Measurements from ENCODE around the gene ZBTB25. TPM values are rescaled to one million over a fixed set of nuclear protein-coding genes. Genes with fewer than 3 reads are reported as not detected.
A peak's percentile ranks its signal among the peaks of the same experiment; 100 is the strongest.

Gene ZBTB25, protein sequence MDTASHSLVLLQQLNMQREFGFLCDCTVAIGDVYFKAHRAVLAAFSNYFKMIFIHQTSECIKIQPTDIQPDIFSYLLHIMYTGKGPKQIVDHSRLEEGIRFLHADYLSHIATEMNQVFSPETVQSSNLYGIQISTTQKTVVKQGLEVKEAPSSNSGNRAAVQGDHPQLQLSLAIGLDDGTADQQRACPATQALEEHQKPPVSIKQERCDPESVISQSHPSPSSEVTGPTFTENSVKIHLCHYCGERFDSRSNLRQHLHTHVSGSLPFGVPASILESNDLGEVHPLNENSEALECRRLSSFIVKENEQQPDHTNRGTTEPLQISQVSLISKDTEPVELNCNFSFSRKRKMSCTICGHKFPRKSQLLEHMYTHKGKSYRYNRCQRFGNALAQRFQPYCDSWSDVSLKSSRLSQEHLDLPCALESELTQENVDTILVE
- total RNA-seq = 11.7 and 11.8 TPM in 2 replicates
- long read RNA-seq, full-length matches to known transcripts = 3 of 11 reads
- long read RNA-seq, partial matches to known transcripts = 0 of 11 reads
- long read RNA-seq, other reads (novel, unspliced or antisense) = 8 of 11 reads

DNA sequence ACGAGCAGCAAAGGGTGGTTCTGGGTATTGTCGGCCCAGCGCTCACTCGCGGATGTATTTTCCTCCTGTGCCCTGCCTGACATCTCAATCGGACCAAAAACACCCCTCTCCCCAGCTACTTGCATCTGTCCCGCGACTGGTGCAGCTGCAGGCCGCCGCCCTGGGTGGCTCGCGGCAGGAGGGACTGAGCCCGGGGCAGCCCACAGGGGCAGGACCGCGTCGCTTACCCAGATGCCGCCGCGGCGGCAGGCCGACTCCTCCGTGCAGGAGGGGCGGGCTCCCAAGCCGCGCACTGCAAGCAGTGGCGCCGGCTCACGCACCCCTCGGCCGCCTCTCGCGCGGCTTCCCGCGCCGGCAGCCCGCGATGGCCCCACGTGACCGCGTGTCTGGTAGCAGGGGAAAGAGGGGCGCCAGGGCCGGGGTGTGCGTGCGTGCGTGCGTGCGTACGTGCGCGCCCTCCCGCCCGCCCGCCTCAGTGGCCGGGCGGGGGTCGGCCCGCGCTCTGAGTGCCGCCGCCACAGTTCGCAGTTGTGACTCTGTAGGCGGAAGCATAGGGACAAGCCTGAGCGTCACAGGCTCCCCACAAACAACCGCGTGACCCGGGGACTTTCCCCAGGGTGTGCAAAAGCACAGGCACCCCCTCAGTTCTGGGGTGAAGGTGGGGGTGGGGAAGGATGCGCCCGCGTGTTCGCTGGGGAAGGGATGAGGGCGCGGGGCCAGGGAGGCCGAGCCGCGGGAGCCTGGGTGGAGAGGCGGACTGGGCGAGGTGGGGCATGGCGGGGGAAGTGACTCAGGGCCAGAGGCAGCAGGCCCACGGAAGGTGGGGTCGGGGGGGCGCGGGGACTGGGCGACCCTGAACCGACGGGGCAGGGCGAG, at the start of gene ZBTB25:
ZBTB25 (minus strand) TSS at position 405 of the 876 bp plus-strand sequence. CDS start 13,305 bp downstream, outside the sequence.
- Mint-ChIP-seq H3K4me3 (ENCODE audit: low read depth) (peak within 1 kb of the TSS; percentile 77), H3K9me3 (ENCODE audit: low read depth) (no peaks in the 10 kb centered on the region), H3K27ac (peak within 1 kb of the TSS; percentile 100), H3K27me3 (no peaks in the 10 kb centered on the region), H3K4me1 (ENCODE audit: low read depth) (peaks cover 37% of the 10 kb centered on the region), H3K36me3 (ENCODE audit: insufficient read depth) (no peaks in the 10 kb centered on the region)
- peak; percentile 91 for DNase-seq (ENCODE audit: low spot score, unreplicated experiment)
- TF ChIP-seq, protein P1, sequence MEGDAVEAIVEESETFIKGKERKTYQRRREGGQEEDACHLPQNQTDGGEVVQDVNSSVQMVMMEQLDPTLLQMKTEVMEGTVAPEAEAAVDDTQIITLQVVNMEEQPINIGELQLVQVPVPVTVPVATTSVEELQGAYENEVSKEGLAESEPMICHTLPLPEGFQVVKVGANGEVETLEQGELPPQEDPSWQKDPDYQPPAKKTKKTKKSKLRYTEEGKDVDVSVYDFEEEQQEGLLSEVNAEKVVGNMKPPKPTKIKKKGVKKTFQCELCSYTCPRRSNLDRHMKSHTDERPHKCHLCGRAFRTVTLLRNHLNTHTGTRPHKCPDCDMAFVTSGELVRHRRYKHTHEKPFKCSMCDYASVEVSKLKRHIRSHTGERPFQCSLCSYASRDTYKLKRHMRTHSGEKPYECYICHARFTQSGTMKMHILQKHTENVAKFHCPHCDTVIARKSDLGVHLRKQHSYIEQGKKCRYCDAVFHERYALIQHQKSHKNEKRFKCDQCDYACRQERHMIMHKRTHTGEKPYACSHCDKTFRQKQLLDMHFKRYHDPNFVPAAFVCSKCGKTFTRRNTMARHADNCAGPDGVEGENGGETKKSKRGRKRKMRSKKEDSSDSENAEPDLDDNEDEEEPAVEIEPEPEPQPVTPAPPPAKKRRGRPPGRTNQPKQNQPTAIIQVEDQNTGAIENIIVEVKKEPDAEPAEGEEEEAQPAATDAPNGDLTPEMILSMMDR (IDR thresholded peaks at IDR 0.05; ENCODE audit: unreplicated experiment) = no peak

DNA sequence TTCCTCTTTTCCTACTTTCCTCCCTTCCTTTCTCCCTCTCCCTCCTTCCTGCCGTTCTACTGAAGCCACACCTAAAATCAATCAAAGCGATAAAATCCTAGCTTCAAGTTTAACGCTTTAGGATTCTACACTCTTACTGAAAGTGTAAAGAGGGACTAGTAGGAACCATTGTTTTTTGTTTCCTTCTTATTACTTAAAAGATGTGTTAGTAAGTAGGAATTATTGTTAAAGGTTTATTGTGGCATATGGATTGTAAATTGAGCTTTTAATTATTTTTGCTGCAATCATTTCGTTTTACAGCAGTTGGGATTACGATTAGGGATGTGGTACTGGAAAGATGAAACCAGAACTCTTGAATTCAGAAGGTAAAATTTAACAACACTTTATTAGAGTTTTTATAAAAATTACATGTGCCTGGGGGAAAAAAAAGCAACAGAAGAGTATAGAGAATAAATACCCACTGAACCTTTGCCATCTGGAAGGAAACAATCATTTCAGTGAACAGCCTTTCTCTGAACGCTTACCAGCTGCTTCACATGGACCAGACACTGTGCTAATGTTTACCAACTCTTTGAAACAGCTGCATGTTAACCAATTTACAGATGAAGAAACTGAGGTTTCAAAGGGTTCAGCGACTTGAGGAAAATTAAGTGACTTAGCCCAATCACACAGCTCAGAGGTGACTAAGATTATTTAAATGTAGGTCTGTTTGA, 47.1 kb upstream of the ZBTB25 start:
- Mint-ChIP-seq H3K27me3 (peaks cover 28% of the 10 kb centered on the region), H3K27ac (no peak overlapping the region), H3K4me1 (ENCODE audit: low read depth) (peaks cover 7% of the 10 kb centered on the region), H3K36me3 (ENCODE audit: insufficient read depth) (no peaks in the 10 kb centered on the region), H3K4me3 (ENCODE audit: low read depth) (peak overlapping the region; percentile 53), H3K9me3 (ENCODE audit: low read depth) (no peaks in the 10 kb centered on the region)
- TF ChIP-seq, protein P1 (IDR thresholded peaks at IDR 0.05; ENCODE audit: unreplicated experiment) = no peak
- no peak for DNase-seq (ENCODE audit: low spot score, unreplicated experiment)

DNA sequence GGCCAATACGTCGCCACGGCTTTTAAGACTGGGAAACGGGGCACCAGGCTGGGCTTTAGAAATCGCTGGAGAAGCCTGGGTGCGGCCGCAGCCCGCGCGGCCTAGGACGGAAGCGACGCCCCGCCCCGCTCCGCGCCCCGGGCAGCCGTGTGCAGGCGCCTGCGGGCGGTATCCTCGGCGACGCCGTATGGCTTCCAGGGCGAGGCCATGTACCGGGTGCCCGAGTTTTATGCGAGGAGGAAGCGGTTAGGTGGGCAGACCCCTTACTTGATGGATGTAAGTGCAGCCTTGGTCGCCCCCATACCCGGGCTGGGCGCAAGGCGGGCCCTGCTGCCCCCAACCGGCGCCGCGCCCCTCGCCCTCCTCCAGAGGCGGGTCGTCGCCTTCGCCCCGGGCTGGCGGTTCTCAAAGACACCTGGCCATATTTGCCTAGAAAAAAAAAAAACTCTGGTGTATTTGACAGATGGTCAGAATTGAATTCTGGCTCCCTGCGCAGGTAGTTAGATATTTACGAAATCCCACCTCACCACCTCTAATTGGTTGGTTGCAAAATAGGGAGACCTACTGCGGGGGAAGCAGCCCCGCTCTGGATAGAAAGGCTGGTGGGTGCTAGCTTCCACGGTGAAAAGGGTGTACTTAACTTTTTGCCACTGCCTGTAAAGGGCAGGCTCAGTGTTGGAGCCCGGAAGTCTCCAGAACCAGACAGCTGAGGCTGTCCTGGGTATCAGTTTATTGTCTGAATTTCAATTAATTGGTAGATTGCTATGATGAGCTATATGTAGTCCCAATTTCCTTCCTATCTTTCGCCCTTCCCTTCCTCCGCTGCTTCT, 46.4 kb upstream of the ZBTB25 start, which contains the start of gene PPP1R36:
PPP1R36 (plus strand) TSS at position 171 of the 830 bp plus-strand sequence; CDS start at position 208, 37 bp downstream.
- Mint-ChIP-seq H3K27ac (no peak within 1 kb of the TSS), H3K4me3 (ENCODE audit: low read depth) (peak within 1 kb of the TSS; percentile 53), H3K27me3 (peaks cover 28% of the 10 kb centered on the region), H3K36me3 (ENCODE audit: insufficient read depth) (no peaks in the 10 kb centered on the region), H3K9me3 (ENCODE audit: low read depth) (no peaks in the 10 kb centered on the region), H3K4me1 (ENCODE audit: low read depth) (peaks cover 7% of the 10 kb centered on the region)
- TF ChIP-seq, protein P1 (IDR thresholded peaks at IDR 0.05; ENCODE audit: unreplicated experiment) = no peak
- no peak for DNase-seq (ENCODE audit: low spot score, unreplicated experiment)

DNA sequence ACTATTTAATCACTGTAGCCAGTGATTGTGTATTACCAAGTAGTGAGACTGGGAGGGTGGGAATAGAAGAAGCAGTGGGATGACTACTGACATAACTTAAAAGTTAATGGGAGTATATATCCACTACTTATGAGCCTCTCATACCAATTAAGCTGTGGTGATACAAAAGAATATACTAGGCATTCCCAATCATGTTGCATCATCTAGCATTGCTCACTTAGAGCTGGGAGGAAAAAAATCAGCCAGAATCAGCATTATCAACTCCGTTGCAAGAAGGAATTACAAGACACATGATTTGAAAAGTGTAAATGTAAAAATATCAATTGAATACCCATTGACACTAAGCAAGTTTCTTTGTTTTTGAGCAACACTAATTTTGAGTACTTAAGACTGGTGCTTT, 45.4 kb upstream of the ZBTB25 start:
- Mint-ChIP-seq H3K27me3 (peaks cover 28% of the 10 kb centered on the region), H3K27ac (no peak overlapping the region), H3K9me3 (ENCODE audit: low read depth) (no peaks in the 10 kb centered on the region), H3K4me1 (ENCODE audit: low read depth) (peaks cover 9% of the 10 kb centered on the region), H3K36me3 (ENCODE audit: insufficient read depth) (no peaks in the 10 kb centered on the region), H3K4me3 (ENCODE audit: low read depth) (peak overlapping the region; percentile 29)
- TF ChIP-seq, protein P1 (IDR thresholded peaks at IDR 0.05; ENCODE audit: unreplicated experiment) = no peak
- no peak for DNase-seq (ENCODE audit: low spot score, unreplicated experiment)

All from progenitor cell of endocrine pancreas (in vitro differentiated cells).